GM21526 (cell line): ENCODE results near the gene KMT2A.
"Not testable (repeated sequence)": the region's sequence is repeated elsewhere in the genome, so short reads cannot be mapped to it uniquely, and the experiment has no call there.

ENCODE experiments used
- ATAC-seq: cut with Tn5 transposase; IDR thresholded peaks from one replicate; pipeline ENCODE4 v1.9.1; 2021; ENCODE audit warnings: moderate library complexity; ENCODE audit not compliant: unreplicated experiment, low FRiP score

Gene KMT2A

GRCh38 chr11:118434553-118435289 lies 1.6 kb upstream of the KMT2A start:
- ATAC-seq, result no peak

GRCh38 chr11:118435290-118435892 lies 901 bp upstream of the KMT2A start:
- peak; percentile 17 for ATAC-seq

GRCh38 chr11:118436639-118437207 lies 431 bp downstream of the KMT2A start:
- peak; percentile 4 for ATAC-seq

- no peak for ATAC-seq
Observed at GRCh38 chr11:118437208-118438125, 1.2 kb downstream of the KMT2A start.

GRCh38 chr11:118438314-118438931 lies 2.1 kb downstream of the KMT2A start:
- no peak for ATAC-seq

- no peak for ATAC-seq
Observed at GRCh38 chr11:118439646-118440045, 3.4 kb downstream of the KMT2A start.

- ATAC-seq, result no peak
Observed at GRCh38 chr11:118441770-118442275, 5.5 kb downstream of the KMT2A start.

GRCh38 chr11:118442301-118442700 lies 6.0 kb downstream of the KMT2A start:
- no peak for ATAC-seq

GRCh38 chr11:118442908-118443589 lies 6.8 kb downstream of the KMT2A start:
- ATAC-seq, result no peak

- ATAC-seq, result no peak
Observed at GRCh38 chr11:118443590-118444218, 7.4 kb downstream of the KMT2A start.

GRCh38 chr11:118447423-118447822 lies 11.1 kb downstream of the KMT2A start:
- ATAC-seq, result no peak

- peak; percentile 73 for ATAC-seq
Observed at GRCh38 chr11:118448294-118448693, 12.0 kb downstream of the KMT2A start.

GRCh38 chr11:118449316-118449918 lies 13.1 kb downstream of the KMT2A start:
- ATAC-seq, result no peak

- ATAC-seq, result no peak
Observed at GRCh38 chr11:118450451-118450850, 14.2 kb downstream of the KMT2A start.

- ATAC-seq, result no peak
Observed at GRCh38 chr11:118462178-118462577, 25.9 kb downstream of the KMT2A start.

- ATAC-seq, result not testable (repeated sequence)
Observed at GRCh38 chr11:118468968-118469367, 32.7 kb downstream of the KMT2A start.

- no peak for ATAC-seq
Observed at GRCh38 chr11:118471030-118471429, 34.7 kb downstream of the KMT2A start.

- no peak for ATAC-seq
Observed at GRCh38 chr11:118473537-118473936, 37.2 kb downstream of the KMT2A start.

GRCh38 chr11:118476676-118477075 lies 40.4 kb downstream of the KMT2A start:
- no peak for ATAC-seq
